Fibroblast of peridontal ligament (primary cell): ENCODE measurements around the gene HTR3D.
"Not testable (repeated sequence)": the region's sequence is repeated elsewhere in the genome, so short reads cannot be mapped to it uniquely, and the experiment has no call there.

Source experiments
- DNase-seq: peaks from one replicate; pipeline ENCODE4 v3.0.0-alpha.2; 2010; ENCODE audit errors: extremely low read depth

The HTR3D gene

DNA sequence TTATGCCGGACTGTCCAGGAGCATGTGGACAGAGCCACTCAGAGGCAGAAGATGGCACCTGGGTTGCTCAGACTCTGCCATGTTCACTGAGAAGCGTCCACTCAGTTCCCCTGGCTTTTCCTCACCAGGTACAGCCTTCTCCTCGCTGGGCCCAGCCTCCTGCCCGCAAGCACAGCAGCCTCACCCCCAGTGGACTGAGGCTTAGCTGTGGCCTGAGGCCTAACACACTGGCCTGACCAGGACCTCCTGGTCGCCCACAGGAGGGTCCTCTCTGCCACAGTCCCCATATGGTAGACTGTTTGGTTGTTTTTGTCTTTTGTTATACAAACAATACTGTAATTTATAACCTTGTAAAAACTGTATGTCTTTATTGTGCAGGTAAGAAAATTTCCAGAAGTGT is 36.8 kb downstream of the HTR3D start:
- DNase-seq, result no peak

DNA sequence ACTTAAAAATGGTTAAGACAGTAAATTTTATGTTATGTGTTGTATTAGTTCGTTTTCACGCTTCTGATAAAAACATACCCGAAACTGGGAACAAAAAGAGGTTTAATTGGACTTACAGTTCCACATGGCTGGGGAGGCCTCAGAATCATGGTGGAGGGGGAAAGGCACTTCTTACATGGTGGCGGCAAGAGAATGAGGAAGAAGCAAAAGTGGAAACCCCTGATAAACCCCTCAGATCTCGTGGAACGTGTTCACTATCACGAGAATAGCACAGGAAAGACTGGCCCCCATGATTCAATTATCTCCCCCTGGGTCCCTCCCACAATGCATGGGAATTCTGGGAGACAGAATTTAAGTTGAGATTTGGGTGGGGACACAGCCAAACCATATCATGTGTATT is 39.6 kb downstream of the HTR3D start:
- DNase-seq, result not testable (repeated sequence)

DNA sequence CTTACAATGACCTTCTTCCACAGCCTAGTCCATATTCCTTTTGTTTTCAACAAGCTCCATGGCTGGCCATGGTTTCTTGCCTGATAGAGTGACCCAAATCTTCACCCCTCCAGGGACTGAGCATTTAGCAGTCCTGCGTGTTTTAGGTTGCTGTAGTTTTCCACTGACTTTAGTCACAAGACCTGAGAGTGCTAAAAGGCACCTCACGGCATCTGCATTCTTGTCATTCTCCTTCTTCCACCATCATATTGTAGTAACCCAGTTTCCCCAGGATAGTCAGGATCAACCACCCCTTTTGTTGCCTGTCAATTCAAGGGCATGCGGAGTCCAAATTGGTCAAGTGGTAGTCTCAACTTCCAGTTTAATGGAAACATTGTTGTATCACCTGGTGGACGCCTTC is 42.1 kb downstream of the HTR3D start:
- DNase-seq, result no peak

DNA sequence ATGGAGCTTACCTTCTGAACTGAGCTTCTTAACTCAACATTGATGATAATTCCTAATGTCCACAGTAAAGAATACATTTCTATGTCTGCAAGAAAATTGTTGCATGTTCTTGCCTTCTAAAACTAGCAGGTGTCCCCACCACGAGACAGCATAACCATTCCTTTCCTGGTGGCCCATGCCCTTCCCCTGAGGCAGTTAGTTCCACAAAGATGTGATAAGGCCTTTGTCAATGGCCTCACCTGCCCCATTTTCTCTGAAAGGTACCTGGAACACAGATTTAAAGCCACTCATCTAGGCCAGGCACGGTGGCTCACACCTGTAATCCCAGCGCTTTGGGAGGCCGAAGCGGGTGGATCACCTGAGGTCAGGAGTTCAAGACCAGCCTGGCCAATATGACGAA is 44.4 kb downstream of the HTR3D start:
- DNase-seq, result no peak

DNA sequence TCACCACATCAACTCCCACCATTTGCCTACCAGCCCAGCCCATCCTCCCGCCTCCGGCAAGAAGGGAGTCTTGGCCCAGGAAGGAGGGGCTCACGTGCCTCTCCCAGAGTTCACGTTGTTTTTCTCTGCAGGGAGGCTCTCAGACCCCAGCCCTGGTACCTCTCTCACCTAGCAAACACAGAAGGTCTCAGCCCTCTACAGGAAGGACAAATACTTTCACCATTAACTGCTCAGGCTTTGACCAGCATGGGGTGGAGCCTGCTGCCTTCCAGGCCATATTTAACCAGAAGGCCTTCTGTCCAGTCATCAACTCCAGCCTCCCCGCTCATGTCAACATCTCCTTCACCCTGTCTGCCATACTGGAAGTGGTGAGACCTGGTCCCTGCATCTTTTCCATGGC is 46.3 kb downstream of the HTR3D start:
- no peak for DNase-seq

DNA sequence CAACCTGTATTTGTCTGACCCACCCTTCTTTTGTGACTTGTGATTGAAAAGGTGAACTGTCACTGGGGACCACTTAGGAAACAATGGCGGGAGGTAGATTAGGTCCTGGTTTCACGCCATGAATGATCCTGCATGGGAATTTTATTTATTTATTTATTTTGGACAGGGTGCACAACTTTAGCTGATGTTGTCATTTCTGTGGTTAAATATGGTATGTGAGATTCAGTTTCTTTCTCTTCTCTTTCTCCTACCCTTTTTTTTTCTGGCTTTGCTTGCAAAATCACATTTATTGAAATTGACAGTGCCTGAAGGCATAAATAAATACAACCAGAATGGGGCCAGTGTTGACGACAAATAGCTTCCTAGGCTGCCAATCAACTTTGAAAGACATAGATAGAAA is 47.3 kb downstream of the HTR3D start:
- DNase-seq, result peak; percentile 67

DNA sequence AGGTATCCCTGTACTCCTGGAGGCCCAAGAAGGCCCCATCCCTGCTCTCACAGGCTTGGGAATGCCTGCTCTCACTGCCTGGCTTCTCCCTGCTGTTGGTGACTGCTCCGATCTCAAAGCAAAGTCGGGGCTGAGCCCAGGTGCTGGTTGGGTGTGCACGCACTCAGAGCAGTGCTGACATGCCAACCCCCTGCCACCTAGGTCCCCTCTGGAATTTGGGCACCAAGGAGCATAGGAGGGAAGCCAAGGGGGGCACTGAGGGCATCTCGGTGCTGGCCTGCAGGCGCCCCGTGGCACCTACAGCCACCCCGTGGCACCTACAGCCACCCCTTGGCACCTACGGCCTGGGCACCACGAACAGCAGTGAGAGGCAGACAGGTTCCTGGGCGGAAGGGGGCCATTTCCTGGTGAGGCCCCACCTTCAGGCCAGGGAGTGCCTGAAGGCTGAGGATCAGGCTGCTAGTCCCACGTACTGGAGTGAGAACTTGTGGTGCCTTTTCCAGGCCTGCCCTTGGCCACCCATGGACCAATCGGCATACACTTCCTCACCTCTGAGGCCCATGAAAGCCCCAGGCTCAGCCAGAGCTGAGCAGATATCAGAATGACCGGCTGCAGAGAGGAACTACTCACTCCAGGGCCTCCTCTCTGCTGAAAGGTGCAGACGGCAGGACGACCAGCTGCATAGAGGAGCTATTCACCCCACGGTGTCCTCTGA is 49.7 kb downstream of the HTR3D start:
- no peak for DNase-seq

DNA sequence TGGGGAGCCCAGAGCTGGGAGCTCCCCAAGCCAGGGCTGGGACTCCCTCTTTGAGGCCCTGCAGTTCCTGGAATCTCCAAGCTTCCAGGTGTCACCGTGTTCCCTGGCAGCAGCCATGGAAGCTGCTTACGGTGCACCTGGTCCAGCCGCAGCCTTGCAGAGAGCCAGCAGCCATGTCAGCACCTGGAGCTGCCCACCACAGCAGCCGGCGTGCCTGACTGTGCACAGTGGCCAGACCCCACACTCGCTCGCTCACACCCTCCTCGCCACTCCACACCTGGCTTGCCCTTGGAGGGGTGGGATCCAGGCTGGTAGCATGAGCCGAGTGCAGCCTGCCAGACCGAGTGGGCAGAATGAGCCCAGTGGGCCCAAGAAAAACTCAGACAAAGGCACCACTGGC is 50.5 kb downstream of the HTR3D start:
- DNase-seq, result no peak

DNA sequence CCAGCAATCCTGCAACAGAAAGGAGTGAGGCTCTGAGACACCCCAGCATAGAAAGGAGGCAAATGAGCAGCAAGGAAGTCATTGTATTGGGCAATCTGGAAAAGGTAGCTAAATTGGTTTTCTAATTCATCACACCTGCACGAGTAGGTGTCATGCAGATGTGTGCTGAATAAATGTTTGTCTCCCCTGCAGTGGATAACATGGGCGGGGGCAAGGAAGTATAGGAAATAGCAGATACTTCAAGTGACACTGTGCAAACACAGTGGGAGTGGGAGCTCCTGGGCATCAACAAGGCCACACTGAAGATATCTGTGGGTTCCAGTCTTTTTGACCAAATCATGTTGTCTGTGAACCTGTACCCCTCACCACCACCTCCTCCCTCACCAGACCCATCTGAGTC is 50.9 kb downstream of the HTR3D start:
- DNase-seq, result no peak

DNA sequence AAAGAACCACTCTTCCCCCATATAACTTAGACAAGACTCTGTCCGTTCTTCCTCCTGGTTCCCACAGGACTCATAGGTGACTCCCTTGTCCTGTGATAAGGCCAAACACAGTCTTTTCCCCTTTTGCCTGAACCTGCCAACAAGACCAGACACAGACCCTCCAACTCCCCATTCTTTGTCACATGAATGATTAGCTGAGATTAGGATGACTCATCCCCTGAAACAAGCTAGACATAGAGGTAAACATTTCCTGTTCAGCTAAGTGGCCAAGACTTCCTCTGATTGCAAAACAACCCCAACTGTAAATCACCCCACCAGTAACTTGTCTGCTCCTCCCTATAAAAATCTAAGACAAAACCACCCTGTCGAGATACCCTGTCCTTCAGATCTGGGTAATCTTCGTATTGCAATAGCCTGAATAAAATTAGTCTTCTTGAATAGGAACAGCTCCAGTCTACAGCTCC is 53.9 kb downstream of the HTR3D start:
- no peak for DNase-seq
